ENCODE data around the gene TNRC6C.

Gene TNRC6C

GRCh38 chr17:78000341-78000740, 41.8 kb downstream of the TNRC6C start:
- H2AFZ ChIP-seq (ENCODE audit: low read depth, low read length, severe bottlenecking), result no peak overlapping the region
- H3K27ac ChIP-seq (ENCODE audit: low read depth, low read length), result no peak overlapping the region
- no peak overlapping the region for H3K4me3 ChIP-seq (ENCODE audit: insufficient read depth, low read length, poor library complexity, severe bottlenecking)
- H3K9ac ChIP-seq (ENCODE audit: low read length), result no peak overlapping the region
- no peaks in the 10 kb centered on the region for H3K9me2 ChIP-seq (replicated peaks; ENCODE audit: insufficient read depth, low read length)
- H3F3A ChIP-seq (ENCODE audit: insufficient read depth), result no peaks in the 10 kb centered on the region
- H4K20me1 ChIP-seq (ENCODE audit: low read depth, low read length), result no peaks in the 10 kb centered on the region
- H3K36me3 ChIP-seq (ENCODE audit: low read length), result no peaks in the 10 kb centered on the region
- H3K9me3 ChIP-seq (ENCODE audit: insufficient read depth, low read length), result no peaks in the 10 kb centered on the region
- H3K27me3 ChIP-seq (ENCODE audit: low read length), result no peaks in the 10 kb centered on the region
- no peaks in the 10 kb centered on the region for H3K79me2 ChIP-seq (ENCODE audit: insufficient read depth, low read length)
- TF ChIP-seq, protein P1, sequence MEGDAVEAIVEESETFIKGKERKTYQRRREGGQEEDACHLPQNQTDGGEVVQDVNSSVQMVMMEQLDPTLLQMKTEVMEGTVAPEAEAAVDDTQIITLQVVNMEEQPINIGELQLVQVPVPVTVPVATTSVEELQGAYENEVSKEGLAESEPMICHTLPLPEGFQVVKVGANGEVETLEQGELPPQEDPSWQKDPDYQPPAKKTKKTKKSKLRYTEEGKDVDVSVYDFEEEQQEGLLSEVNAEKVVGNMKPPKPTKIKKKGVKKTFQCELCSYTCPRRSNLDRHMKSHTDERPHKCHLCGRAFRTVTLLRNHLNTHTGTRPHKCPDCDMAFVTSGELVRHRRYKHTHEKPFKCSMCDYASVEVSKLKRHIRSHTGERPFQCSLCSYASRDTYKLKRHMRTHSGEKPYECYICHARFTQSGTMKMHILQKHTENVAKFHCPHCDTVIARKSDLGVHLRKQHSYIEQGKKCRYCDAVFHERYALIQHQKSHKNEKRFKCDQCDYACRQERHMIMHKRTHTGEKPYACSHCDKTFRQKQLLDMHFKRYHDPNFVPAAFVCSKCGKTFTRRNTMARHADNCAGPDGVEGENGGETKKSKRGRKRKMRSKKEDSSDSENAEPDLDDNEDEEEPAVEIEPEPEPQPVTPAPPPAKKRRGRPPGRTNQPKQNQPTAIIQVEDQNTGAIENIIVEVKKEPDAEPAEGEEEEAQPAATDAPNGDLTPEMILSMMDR (IDR thresholded peaks at IDR 0.05; ENCODE audit: insufficient read depth, low read length, poor library complexity, severe bottlenecking), result no peak
- no peak for TF ChIP-seq EZH2phosphoT487 (conservative IDR thresholded peaks at IDR 0.05; ENCODE audit: low read length)
- no peak overlapping the region for H3K4me2 ChIP-seq (ENCODE audit: low read depth, low read length, poor library complexity, severe bottlenecking)

- Histone ChIP-seq H3K9ac (ENCODE audit: low read length) (no peak overlapping the region), H3F3A (ENCODE audit: insufficient read depth) (no peaks in the 10 kb centered on the region), H3K36me3 (ENCODE audit: low read length) (no peaks in the 10 kb centered on the region), H3K9me2 (replicated peaks; ENCODE audit: insufficient read depth, low read length) (no peaks in the 10 kb centered on the region), H3K27ac (ENCODE audit: low read depth, low read length) (no peak overlapping the region), H3K4me2 (ENCODE audit: low read depth, low read length, poor library complexity, severe bottlenecking) (no peak overlapping the region), H2AFZ (ENCODE audit: low read depth, low read length, severe bottlenecking) (no peak overlapping the region), H3K9me3 (ENCODE audit: insufficient read depth, low read length) (no peaks in the 10 kb centered on the region), H3K27me3 (ENCODE audit: low read length) (no peaks in the 10 kb centered on the region), H4K20me1 (ENCODE audit: low read depth, low read length) (no peaks in the 10 kb centered on the region), H3K79me2 (ENCODE audit: insufficient read depth, low read length) (no peaks in the 10 kb centered on the region), H3K4me3 (ENCODE audit: insufficient read depth, low read length, poor library complexity, severe bottlenecking) (no peak overlapping the region)
- no peak for TF ChIP-seq EZH2phosphoT487 (conservative IDR thresholded peaks at IDR 0.05; ENCODE audit: low read length)
- TF ChIP-seq, protein P1 (IDR thresholded peaks at IDR 0.05; ENCODE audit: insufficient read depth, low read length, poor library complexity, severe bottlenecking), result no peak
Measured at GRCh38 chr17:78001182-78001581, 42.7 kb downstream of the TNRC6C start.

DNA sequence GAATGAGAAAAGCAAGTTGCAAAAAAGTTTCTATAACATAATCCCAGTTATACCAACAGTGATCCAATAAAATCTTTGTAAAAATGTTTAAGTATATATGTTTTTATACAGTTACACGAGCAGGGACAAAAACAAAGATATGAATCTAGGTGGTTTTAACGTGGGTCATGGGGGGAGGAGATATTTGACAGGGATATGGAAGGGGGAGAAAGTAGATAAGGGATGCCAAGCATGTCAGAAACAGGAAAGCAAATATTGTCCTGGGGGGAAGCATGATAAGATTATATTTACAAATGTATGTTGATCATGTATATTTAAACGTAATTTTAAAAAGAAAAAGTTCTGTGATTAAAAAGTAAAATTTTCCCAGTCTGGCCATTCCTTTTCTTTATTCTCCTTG, 43.1 kb downstream of the TNRC6C start:
- Histone ChIP-seq H3K4me3 (ENCODE audit: insufficient read depth, low read length, poor library complexity, severe bottlenecking) (no peak overlapping the region), H3K4me2 (ENCODE audit: low read depth, low read length, poor library complexity, severe bottlenecking) (no peak overlapping the region), H3F3A (ENCODE audit: insufficient read depth) (no peaks in the 10 kb centered on the region), H3K9ac (ENCODE audit: low read length) (no peak overlapping the region), H3K9me2 (replicated peaks; ENCODE audit: insufficient read depth, low read length) (no peaks in the 10 kb centered on the region), H3K9me3 (ENCODE audit: insufficient read depth, low read length) (no peaks in the 10 kb centered on the region), H3K36me3 (ENCODE audit: low read length) (no peaks in the 10 kb centered on the region), H3K27ac (ENCODE audit: low read depth, low read length) (no peak overlapping the region), H4K20me1 (ENCODE audit: low read depth, low read length) (no peaks in the 10 kb centered on the region), H3K27me3 (ENCODE audit: low read length) (no peaks in the 10 kb centered on the region), H2AFZ (ENCODE audit: low read depth, low read length, severe bottlenecking) (no peak overlapping the region), H3K79me2 (ENCODE audit: insufficient read depth, low read length) (no peaks in the 10 kb centered on the region)
- no peak for TF ChIP-seq EZH2phosphoT487 (conservative IDR thresholded peaks at IDR 0.05; ENCODE audit: low read length)
- TF ChIP-seq, protein P1 (IDR thresholded peaks at IDR 0.05; ENCODE audit: insufficient read depth, low read length, poor library complexity, severe bottlenecking), result no peak

All from SU-DHL-6 (cell line).